Measurements from ENCODE around the gene LRCH3.

DNA sequence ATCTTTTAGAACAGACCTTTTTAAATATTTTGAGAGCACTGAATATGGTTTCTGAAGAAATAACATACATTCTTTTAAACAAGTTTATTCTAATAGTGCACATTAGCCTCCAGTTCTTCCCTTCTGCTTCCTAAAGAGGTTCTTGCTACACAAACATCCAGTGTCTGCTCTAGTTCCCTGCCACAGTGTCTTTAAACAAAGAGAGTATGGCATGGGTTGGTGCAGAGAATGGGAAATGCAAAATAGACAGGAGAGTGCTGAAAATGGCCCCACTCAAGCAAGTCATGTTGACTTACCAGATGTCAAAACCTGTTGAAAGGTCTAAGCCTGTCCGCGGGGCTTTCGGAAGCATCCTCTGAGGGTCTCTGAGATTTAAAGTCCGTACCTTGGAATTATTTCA, 86.8 kb downstream of the LRCH3 start:
- TF ChIP-seq EP300 (IDR thresholded peaks at IDR 0.05) (no peak), CTCF (IDR thresholded peaks at IDR 0.05) (no peak), POLR2A (IDR thresholded peaks at IDR 0.05) (no peak)
